Transverse colon (tissue), 4 donors: ENCODE results near the gene TAS1R2.

Experiments
- CTCF ChIP-seq, 5 experiments: fragments of 200-600 bp in 3 of 5; fragments of 450-650 bp in 2 of 5; sonication (generic) in 3 of 5; IDR thresholded peaks; 1 replicate in 2 of 5; 2 replicates in 3 of 5; pipeline ENCODE4 v1.5.1; 2016 to 2017; ENCODE audit warnings: antibody characterized with exemption in 5 of 5, inconsistent platforms in 3 of 5, mild to moderate bottlenecking in 2 of 5, moderate library complexity in 1 of 5
- EP300 ChIP-seq: sonication (generic); formaldehyde crosslinking; IDR thresholded peaks from one replicate; pipeline ENCODE4 v1.6.1; 2017; ENCODE audit warnings: antibody characterized with exemption, low read depth
- POLR2AphosphoS5 ChIP-seq, 3 donors: sonication (generic); formaldehyde crosslinking; IDR thresholded peaks; one replicate each; pipeline ENCODE4 v1.6.1; 2016; ENCODE audit warnings: antibody characterized with exemption in 3 of 3

- TF ChIP-seq CTCF (IDR thresholded peaks at IDR 0.05) (no peak), EP300 (no peak), POLR2AphosphoS5 (IDR thresholded peaks at IDR 0.05) (no peak)
Measured at GRCh38 chr1:18819203-18819602, 40.3 kb downstream of the TAS1R2 start.
